GM04504 (cell line): Measurements from ENCODE around the gene MBD5.
"Not testable (repeated sequence)": the region's sequence is repeated elsewhere in the genome, so short reads cannot be mapped to it uniquely, and the experiment has no call there.

Source experiments
- DNase-seq: peaks from one replicate; pipeline ENCODE4 v3.0.0-alpha.2; 2012; ENCODE audit warnings: low read depth

Gene MBD5

GRCh38 chr2:148021059-148021861, at the start of gene MBD5:
Gene MBD5 (plus strand): TSS chr2:148021091.
- no peak for DNase-seq

- no peak for DNase-seq
These were observed 44.8 kb upstream of the MBD5 start for GRCh38 chr2:147976102-147976501.

GRCh38 chr2:147977679-147978078, 43.2 kb upstream of the MBD5 start:
- no peak for DNase-seq

DNA sequence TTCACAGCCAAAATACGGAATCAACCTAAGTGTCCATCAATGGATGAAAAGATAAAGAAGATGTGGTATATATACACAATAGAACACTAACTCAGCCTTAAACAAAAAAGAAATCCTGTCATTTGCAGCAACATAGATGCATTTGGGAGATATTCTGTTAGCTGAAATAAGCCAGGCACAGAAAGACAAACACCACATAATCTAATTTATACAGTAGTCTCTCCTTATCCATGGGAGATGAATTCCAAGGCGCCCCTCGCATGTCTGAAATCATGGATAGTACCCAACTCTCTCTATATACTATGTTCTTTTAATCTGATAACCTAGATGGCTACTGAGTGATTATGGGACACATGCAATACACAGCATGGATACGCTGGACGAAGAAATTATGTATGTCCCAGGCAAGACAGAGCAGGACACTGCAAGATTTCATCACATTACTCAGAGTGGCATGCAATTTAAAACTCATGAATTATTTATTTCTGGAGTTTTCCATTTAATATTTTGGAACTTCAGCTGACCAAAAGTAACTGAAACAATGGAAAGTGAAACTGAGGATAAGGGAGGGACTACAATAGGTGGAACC, 39.9 kb upstream of the MBD5 start:
- DNase-seq: no peak

DNA sequence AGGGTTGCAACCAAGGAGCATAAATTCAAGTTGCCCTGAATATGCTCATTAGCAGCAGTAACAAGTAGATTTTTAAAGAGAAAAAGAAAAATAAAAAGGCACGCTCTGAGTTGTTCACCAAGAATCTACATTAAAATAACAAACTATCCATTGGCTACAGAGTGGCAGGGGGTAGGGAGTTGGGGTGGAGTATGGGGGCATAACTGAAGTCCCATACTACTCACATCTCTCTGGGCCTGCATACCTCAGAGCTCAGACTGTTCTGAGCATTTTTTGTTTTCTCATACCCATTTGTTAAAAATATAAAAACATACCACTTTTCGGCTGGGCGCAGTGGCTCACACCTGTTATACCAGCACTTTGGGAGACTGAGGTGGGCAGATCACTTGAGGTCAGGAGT, 31.8 kb upstream of the MBD5 start:
- no peak for DNase-seq

- peak; percentile 18 for DNase-seq
These were observed 31.0 kb upstream of the MBD5 start for GRCh38 chr2:147989809-147990403.

DNA sequence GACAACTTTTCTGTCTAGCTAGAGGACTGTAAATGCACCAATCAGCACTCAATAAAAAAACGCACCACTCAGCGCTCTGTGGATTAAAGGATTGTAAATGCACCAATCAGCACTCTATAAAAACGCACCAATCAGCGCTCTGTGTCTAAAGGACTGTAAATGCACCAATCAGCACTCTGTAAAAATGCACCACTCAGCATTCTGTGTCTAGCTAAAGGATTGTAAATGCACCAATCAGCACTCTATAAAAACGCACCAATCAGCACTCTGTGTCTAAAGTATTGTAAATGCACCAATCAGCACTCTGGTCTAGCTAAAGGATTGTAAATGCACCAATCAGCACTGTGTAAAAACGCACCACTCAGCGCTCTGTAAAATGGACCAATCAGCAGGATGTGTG, 25.9 kb upstream of the MBD5 start:
- not testable (repeated sequence) for DNase-seq

GRCh38 chr2:147996828-147997227, 24.1 kb upstream of the MBD5 start:
- no peak for DNase-seq

DNA sequence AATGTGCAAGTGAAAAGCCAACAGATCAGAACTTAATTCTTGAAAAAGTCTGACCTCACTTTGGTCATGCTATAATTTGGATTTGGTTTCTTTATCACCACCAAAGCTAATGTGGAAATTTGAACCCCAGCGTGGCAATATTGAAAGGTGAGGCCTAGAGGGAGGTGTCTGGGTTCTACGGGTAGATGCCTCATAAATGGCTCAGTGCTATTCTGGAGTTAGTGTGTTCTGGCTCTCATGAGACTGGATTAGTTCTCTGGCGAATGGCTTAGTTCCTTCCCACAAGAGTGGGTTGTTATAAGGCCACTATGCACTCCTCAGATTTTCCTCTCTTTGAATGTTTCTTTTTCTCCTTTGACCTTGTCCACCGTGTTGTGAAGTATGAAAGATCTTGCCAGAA, 22.7 kb upstream of the MBD5 start:
- DNase-seq: no peak

DNA sequence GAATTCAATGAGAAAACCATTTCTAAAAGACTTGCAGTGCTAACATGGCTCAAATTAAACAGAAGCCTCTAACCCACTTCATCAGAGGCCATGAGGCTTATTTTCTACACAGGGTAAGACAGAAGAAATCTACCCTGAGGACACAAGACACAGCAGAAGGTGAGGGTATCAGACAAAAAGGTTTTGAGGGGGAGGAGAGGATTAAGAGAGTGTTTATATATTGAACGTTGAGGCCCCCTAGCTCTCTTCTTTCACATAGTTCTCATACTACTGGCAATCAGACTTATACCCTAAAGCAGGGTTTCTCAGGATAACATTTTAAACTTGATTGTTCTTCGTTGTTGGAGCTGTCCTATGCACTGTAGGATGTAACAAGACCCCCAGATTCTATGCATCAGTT, 21.8 kb upstream of the MBD5 start:
- no peak for DNase-seq

- DNase-seq: no peak
These were observed 20.8 kb upstream of the MBD5 start for GRCh38 chr2:148000095-148000494.

- not testable (repeated sequence) for DNase-seq
These were observed 18.5 kb upstream of the MBD5 start for GRCh38 chr2:148002420-148002819.

GRCh38 chr2:148006249-148007007, 14.5 kb upstream of the MBD5 start:
- DNase-seq: no peak

DNA sequence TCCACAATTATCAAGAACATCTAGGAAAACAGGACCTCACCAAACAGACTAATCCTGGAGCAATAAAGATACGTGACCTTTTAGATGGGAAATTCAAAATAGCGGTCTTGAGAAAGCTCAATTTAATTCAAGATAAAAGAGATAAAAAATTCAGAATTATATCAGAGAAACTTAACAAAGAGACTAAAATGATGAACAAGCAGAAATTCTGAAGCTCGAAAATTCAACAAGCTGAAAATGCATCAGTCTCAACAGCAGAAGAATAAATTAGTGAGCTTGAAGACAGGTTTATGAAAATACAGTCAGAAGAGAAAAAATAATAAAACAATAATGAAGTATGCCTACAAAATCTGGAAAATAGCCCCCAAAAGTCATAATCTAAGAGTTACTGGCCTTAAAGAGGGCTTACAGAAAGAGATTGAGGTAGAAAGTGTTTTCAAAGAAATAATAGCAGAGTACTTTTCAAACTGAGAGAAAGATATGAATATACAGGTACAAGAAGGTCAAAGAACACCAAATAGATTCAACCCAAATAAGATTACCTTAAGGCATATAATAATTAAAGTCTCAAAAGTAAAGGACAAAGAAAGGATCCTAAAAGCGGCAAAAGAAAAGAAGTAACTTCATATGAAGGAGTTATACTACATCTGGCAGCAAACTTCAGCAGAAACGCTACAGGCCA, 13.5 kb upstream of the MBD5 start:
- DNase-seq: no peak

- DNase-seq: not testable (repeated sequence)
These were observed 12.5 kb upstream of the MBD5 start for GRCh38 chr2:148008411-148008810.

GRCh38 chr2:148013876-148014275, 7.0 kb upstream of the MBD5 start:
- no peak for DNase-seq

- no peak for DNase-seq
These were observed 6.3 kb upstream of the MBD5 start for GRCh38 chr2:148014616-148015015.

GRCh38 chr2:148020111-148021058, 506 bp upstream of the MBD5 start, which contains the start of gene ORC4:
Gene ORC4 (minus strand): TSS chr2:148020737. CDS start chr2:147975958, 44,779 bp downstream.
- peak; percentile 99 for DNase-seq

DNA sequence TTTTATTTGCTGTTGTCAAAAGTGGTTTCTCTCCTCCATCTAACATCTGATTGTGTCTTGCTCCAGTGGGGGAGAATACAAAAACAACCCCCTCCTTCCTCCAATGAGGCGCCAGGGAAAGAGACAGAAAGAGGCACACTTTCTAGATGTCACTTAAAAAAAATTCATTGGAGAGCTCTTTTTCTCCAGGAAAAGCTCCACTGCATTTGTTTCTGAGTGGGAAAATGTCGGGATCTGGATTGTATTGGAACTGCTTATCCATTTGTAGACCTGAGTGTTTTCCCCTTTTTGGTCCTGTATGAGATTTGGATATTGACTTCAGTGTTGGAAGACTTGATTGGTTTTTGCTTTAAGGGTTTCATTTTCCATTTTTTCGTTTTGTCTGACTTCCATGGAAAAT, 995 bp downstream of the MBD5 start:
- DNase-seq: no peak

DNA sequence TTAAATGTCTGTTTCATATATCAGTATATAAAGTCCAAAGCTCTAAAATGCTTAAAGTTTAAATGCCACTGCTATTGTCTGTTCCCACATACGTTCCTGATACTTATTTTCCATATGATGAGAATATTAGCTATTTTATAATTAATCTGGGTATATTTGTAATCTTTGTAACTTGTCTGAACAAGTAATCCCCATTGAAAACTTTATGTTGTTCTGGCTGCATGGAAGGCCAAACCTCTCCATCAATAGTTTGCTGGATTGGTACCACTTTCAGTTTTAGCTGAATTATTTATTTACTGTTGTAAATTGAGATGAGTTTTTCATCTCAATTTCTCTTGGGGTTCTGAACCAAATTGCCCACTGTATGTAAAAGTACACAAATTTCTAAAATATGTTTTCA, 1.5 kb downstream of the MBD5 start:
- no peak for DNase-seq

DNA sequence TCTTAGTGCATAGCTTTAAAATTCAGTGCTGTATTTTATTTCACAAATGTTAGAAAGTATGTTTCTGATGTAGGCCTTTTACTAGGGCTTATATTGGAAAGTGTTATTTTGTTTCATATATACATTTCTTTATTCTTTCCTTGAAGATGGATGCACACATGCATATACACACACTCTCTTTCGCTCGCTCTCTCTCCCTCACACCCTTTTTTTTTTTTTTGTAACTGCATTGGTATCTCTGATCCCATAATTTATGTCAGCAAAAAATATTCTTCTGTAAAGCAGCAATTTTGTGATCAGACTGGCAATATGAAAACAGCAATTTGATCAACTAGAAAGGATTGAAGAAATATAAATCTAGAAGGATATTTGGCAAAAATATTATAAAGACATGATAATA, 2.0 kb downstream of the MBD5 start:
- DNase-seq: no peak
